Fibroblast of pulmonary artery (primary cell): ENCODE results near the gene ERCC4.

ENCODE experiments used
- DNase-seq: peaks from one replicate; pipeline ENCODE4 v3.0.0-alpha.2; 2010; ENCODE audit warnings: low read depth
- H3K4me3 ChIP-seq: replicated peaks from 2 replicates; pipeline ENCODE4 v1.5.1; 2011; ENCODE audit warnings: low read depth, mild to moderate bottlenecking, control low read depth, low read length, moderate library complexity
- CTCF ChIP-seq: IDR thresholded peaks from 2 replicates; pipeline ENCODE4 v1.5.1; 2011; ENCODE audit warnings: mild to moderate bottlenecking, control low read depth, low read length, inconsistent platforms; ENCODE audit errors: missing control alignments

Gene ERCC4

GRCh38 chr16:13915033-13915635 is 4.8 kb upstream of the ERCC4 start:
- DNase-seq, result no peak
- no peak for TF ChIP-seq CTCF
- H3K4me3 ChIP-seq, result no peak overlapping the region

- TF ChIP-seq CTCF, result peak; percentile 44
- DNase-seq, result peak; percentile 70
- peak overlapping the region; percentile 29 for H3K4me3 ChIP-seq
These were observed 648 bp upstream of the ERCC4 start for GRCh38 chr16:13919330-13919682.

- H3K4me3 ChIP-seq, result peak overlapping the region; percentile 91
- no peak for DNase-seq
- TF ChIP-seq CTCF, result no peak
These were observed 510 bp downstream of the ERCC4 start for GRCh38 chr16:13920510-13920818.

- H3K4me3 ChIP-seq, result peak overlapping the region; percentile 91
- TF ChIP-seq CTCF, result no peak
- DNase-seq, result no peak
These were observed 1.4 kb downstream of the ERCC4 start for GRCh38 chr16:13921328-13921727.

GRCh38 chr16:13923703-13924298 is 3.8 kb downstream of the ERCC4 start:
- DNase-seq, result peak; percentile 81
- TF ChIP-seq CTCF, result peak; percentile 46
- H3K4me3 ChIP-seq, result no peak overlapping the region

- DNase-seq, result no peak
- no peak overlapping the region for H3K4me3 ChIP-seq
- TF ChIP-seq CTCF, result no peak
These were observed 6.5 kb downstream of the ERCC4 start for GRCh38 chr16:13926464-13926863.

- TF ChIP-seq CTCF, result no peak
These were observed 6.9 kb downstream of the ERCC4 start for GRCh38 chr16:13926891-13927290.

More at GRCh38 chr16:13926891-13927290, 6.9 kb downstream of the ERCC4 start:
- DNase-seq, result no peak
- no peak overlapping the region for H3K4me3 ChIP-seq
